Measurements from ENCODE around the gene CLCN6. TPM values are rescaled to one million over a fixed set of nuclear protein-coding genes. Genes with fewer than 3 reads are reported as not detected.

CLCN6 gene
- total RNA-seq, 1 donor = 12.6 TPM

- H3K4me3 ChIP-seq (ENCODE audit: low read depth, low read length) = no peak overlapping the region
- no peak for TF ChIP-seq CTCF (IDR thresholded peaks at IDR 0.05; ENCODE audit: insufficient read depth, low read length)
- no peak for DNase-seq (ENCODE audit: low read depth)
Observed at GRCh38 chr1:11770011-11770410, 36.0 kb upstream of the CLCN6 start.

- H3K4me3 ChIP-seq (ENCODE audit: low read depth, low read length) = no peak overlapping the region
- no peak for TF ChIP-seq CTCF (IDR thresholded peaks at IDR 0.05; ENCODE audit: insufficient read depth, low read length)
- DNase-seq (ENCODE audit: low read depth) = no peak
Observed at GRCh38 chr1:11771481-11772043, 34.4 kb upstream of the CLCN6 start.

- no peak for DNase-seq (ENCODE audit: low read depth)
- TF ChIP-seq CTCF (IDR thresholded peaks at IDR 0.05; ENCODE audit: insufficient read depth, low read length) = no peak
- H3K4me3 ChIP-seq (ENCODE audit: low read depth, low read length) = no peak overlapping the region
Observed at GRCh38 chr1:11772458-11772857, 33.5 kb upstream of the CLCN6 start.

GRCh38 chr1:11774753-11775152, 31.2 kb upstream of the CLCN6 start:
- no peak for DNase-seq (ENCODE audit: low read depth)

GRCh38 chr1:11777658-11778322, 28.2 kb upstream of the CLCN6 start:
- no peak overlapping the region for H3K4me3 ChIP-seq (ENCODE audit: low read depth, low read length)
- no peak for TF ChIP-seq CTCF (IDR thresholded peaks at IDR 0.05; ENCODE audit: insufficient read depth, low read length)
- DNase-seq (ENCODE audit: low read depth) = no peak

More at GRCh38 chr1:11774753-11775152, 31.2 kb upstream of the CLCN6 start:
- no peak overlapping the region for H3K4me3 ChIP-seq (ENCODE audit: low read depth, low read length)
- no peak for TF ChIP-seq CTCF (IDR thresholded peaks at IDR 0.05; ENCODE audit: insufficient read depth, low read length)

- DNase-seq (ENCODE audit: low read depth) = no peak
- no peak for TF ChIP-seq CTCF (IDR thresholded peaks at IDR 0.05; ENCODE audit: insufficient read depth, low read length)
- H3K4me3 ChIP-seq (ENCODE audit: low read depth, low read length) = no peak overlapping the region
Observed at GRCh38 chr1:11778336-11778735, 27.7 kb upstream of the CLCN6 start.

Data from fibroblast of the aortic adventitia (primary cell).